PC-9 (cell line): ENCODE measurements around the gene IFIT5. TPM values are rescaled to one million over a fixed set of nuclear protein-coding genes. Genes with fewer than 3 reads are reported as not detected.
A peak's percentile ranks its signal among the peaks of the same experiment; 100 is the strongest.
"Not testable (repeated sequence)": the region's sequence is repeated elsewhere in the genome, so short reads cannot be mapped to it uniquely, and the experiment has no call there.

Source experiments
- BruUV-seq: library from RNA; stranded (reverse); fragments of 400-500 nt; replicated peaks from 2 replicates; lab custom pipeline; 2021; lab: Mats Ljungman, UMichigan
- CTCF ChIA-PET: fragments of 300-600 bp; sonication (Branson Sonifier 250); formaldehyde crosslinking; loops from one replicate; lab custom pipeline; 2022; ENCODE audit warnings: antibody characterized with exemption; lab: Charles Lee
- POLR2A ChIA-PET: fragments of 300-600 bp; sonication (Branson Sonifier 250); formaldehyde crosslinking; loops from one replicate; lab custom pipeline; 2022; ENCODE audit warnings: antibody characterized with exemption; ENCODE audit not compliant: unreplicated experiment; lab: Charles Lee
- DNase-seq, 2 experiments: peaks; one replicate each; pipeline versions ENCODE4 v3.0.0 to v3.0.0-alpha.2; 2015 to 2022; ENCODE audit warnings: mixed read lengths in 1 of 2
- H2AFZ ChIP-seq: fragments of 200-600 bp; sonication (generic); 2 replicates; pipeline ENCODE4 v1.8.1; 2017; ENCODE audit warnings: antibody characterized with exemption
- H3F3A ChIP-seq: fragments of 200-600 bp; sonication (generic); 2 replicates; pipeline ENCODE4 v1.8.1; 2017; ENCODE audit warnings: antibody characterized with exemption, mild to moderate bottlenecking, low read depth; ENCODE audit not compliant: insufficient read depth
- H3K27ac ChIP-seq: fragments of 200-600 bp; sonication (generic); 2 replicates; pipeline ENCODE4 v1.6.1; 2016; ENCODE audit warnings: mixed run types
- H3K27me3 ChIP-seq: fragments of 200-600 bp; sonication (generic); 2 replicates; pipeline ENCODE4 v1.6.1; 2016; ENCODE audit warnings: low read depth, mixed run types; ENCODE audit not compliant: insufficient read depth
- H3K36me3 ChIP-seq: fragments of 200-600 bp; sonication (generic); 2 replicates; pipeline ENCODE4 v1.6.1; 2016; ENCODE audit warnings: low read depth, mixed run types
- H3K4me1 ChIP-seq: fragments of 200-600 bp; sonication (generic); replicated peaks from 2 replicates; pipeline ENCODE4 v1.6.1; 2016; ENCODE audit warnings: mixed run types; ENCODE audit not compliant: insufficient read depth
- H3K4me2 ChIP-seq: fragments of 200-600 bp; sonication (generic); 2 replicates; pipeline ENCODE4 v1.6.1; 2017; ENCODE audit warnings: mixed run types
- H3K4me3 ChIP-seq: fragments of 200-600 bp; sonication (generic); 2 replicates; pipeline ENCODE4 v1.6.1; 2016; ENCODE audit warnings: mixed run types
- H3K79me2 ChIP-seq: fragments of 200-600 bp; sonication (generic); 2 replicates; pipeline ENCODE4 v1.6.1; 2017; ENCODE audit warnings: low read depth, mixed run types
- H3K9me2 ChIP-seq: fragments of 200-600 bp; sonication (generic); 2 replicates; pipeline ENCODE4 v1.8.1; 2017; ENCODE audit warnings: mild to moderate bottlenecking; ENCODE audit not compliant: insufficient read depth
- H3K9me3 ChIP-seq: fragments of 200-600 bp; sonication (generic); 2 replicates; pipeline ENCODE4 v1.8.1; 2016; ENCODE audit warnings: low read depth; ENCODE audit not compliant: insufficient read depth
- H4K20me1 ChIP-seq: fragments of 200-600 bp; sonication (generic); 2 replicates; pipeline ENCODE4 v1.8.1; 2017; ENCODE audit not compliant: insufficient read depth
- EZH2 ChIP-seq: fragments of 200-600 bp; sonication (generic); IDR thresholded peaks from 2 replicates; pipeline ENCODE4 v1.8.0; 2017; ENCODE audit warnings: antibody characterized with exemption, low read depth
- intact Hi-C: fragments of 100-400 bp; cut with micrococcal nuclease; formaldehyde crosslinking; loops from one replicate; pipeline ENCODE4 v1.10.0; 2022; ENCODE audit not compliant: unreplicated experiment
- total RNA-seq: library from RNA; stranded (reverse); gene quantifications from 2 replicates; pipeline ENCODE4 v1.2.3, GENCODE V29; 2021
- TF ChIP-seq, protein P1 (sequence below): fragments of 200-600 bp; sonication (generic); conservative IDR thresholded peaks from 2 replicates; pipeline ENCODE4 v1.6.1; 2017; ENCODE audit warnings: mixed run types, antibody characterized with exemption, mild to moderate bottlenecking, moderate library complexity

Gene IFIT5
- total RNA-seq, 1 experiment from 2014 or later = 1.9 TPM

DNA sequence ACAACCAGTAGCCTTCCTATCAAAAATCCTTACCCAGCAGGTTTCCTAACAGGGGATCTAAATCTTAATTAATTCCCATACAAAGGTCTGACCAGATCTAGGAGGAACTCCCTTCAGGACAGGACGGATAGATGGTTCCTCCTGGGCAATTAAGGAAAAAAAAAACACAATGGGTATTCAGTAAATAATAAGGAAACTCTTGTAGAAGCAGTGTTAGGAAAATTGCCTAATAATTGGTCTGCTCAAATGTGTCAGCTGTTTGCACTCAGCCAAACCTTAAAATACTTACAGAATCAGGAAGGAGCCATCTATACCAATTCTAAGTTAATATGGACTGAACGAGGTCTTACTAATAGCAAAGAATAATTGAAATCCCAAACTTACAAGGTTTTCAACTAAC lies 3.2 kb upstream of the IFIT5 start:
- H3F3A ChIP-seq, BruUV-seq, H3K9me3 ChIP-seq, CTCF ChIA-PET, H2AFZ ChIP-seq, POLR2A ChIA-PET, H3K79me2 ChIP-seq, H3K4me3 ChIP-seq, DNase-seq, H3K27ac ChIP-seq, H3K36me3 ChIP-seq, H3K9me2 ChIP-seq, H3K4me1 ChIP-seq, H3K27me3 ChIP-seq, H3K4me2 ChIP-seq, H4K20me1 ChIP-seq: not testable (repeated sequence)
- intact Hi-C loops = loop anchor here (5.0 to 10.0 kb wide), 2 partner anchors 291 to 376 kb away; partner anchors contain the start of gene KIF20B

DNA sequence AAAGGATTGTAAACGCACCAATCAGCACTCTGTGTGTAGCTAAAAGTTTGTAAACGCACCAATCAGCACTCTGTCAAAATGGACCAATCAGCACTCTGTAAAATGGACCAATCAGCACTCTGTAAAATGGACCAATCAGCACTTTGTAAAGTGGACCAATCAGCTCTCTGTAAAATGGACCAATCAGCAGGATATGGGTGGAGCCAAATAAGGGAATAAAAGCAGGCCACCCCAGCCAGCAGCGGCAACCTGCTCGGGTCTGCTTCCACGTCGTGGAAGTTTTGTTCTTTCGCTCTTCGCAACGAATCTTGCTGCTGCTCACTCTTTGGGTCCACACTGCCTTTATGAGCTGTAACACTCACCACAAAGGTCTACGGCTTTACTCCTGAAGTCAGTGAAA lies 2.1 kb upstream of the IFIT5 start:
- H3K9me3 ChIP-seq, H3K36me3 ChIP-seq, CTCF ChIA-PET, H3K4me2 ChIP-seq, H3K27me3 ChIP-seq, H4K20me1 ChIP-seq, H3F3A ChIP-seq, H2AFZ ChIP-seq, H3K79me2 ChIP-seq, DNase-seq, H3K4me3 ChIP-seq, BruUV-seq, H3K4me1 ChIP-seq, H3K27ac ChIP-seq, H3K9me2 ChIP-seq: not testable (repeated sequence)
- intact Hi-C loops = loop anchor here (5.0 to 10.0 kb wide), 2 partner anchors 290 to 377 kb away; partner anchors contain the start of gene KIF20B
- POLR2A ChIA-PET = interaction anchor here (0.7 kb wide), 1 partner anchor 762 kb away, joined by 5 read pairs; no protein-coding TSS in a partner anchor

DNA sequence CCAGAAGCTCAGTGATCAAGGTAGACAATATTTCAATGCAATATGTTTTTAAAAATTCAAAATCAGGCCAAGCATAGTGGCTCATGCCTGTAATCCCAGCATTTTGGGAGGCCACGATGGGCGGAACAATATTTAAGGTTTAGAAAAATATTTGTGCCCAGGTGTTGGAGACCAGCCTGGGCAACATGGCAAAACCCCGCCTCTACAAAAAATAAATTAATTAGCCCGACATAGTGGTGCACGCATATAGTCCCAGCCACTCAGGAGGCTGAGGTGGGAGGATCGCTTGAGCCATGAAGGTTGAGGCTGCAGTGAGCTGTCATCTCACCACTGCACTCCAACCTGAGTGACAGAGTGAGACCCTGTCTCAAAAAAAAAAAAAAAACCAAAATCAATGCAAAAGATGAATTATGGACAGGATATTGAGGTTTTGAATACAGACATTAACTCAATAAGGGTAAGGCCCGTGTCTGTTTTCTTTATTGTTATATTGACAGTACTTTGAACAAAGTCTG lies 913 bp upstream of the IFIT5 start:
- TF ChIP-seq, protein P1, sequence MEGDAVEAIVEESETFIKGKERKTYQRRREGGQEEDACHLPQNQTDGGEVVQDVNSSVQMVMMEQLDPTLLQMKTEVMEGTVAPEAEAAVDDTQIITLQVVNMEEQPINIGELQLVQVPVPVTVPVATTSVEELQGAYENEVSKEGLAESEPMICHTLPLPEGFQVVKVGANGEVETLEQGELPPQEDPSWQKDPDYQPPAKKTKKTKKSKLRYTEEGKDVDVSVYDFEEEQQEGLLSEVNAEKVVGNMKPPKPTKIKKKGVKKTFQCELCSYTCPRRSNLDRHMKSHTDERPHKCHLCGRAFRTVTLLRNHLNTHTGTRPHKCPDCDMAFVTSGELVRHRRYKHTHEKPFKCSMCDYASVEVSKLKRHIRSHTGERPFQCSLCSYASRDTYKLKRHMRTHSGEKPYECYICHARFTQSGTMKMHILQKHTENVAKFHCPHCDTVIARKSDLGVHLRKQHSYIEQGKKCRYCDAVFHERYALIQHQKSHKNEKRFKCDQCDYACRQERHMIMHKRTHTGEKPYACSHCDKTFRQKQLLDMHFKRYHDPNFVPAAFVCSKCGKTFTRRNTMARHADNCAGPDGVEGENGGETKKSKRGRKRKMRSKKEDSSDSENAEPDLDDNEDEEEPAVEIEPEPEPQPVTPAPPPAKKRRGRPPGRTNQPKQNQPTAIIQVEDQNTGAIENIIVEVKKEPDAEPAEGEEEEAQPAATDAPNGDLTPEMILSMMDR = no peak
- Histone ChIP-seq H3F3A (no peaks in the 10 kb centered on the region), H3K36me3 (no peaks in the 10 kb centered on the region), H3K4me2 (peak overlapping the region; percentile 78), H4K20me1 (no peaks in the 10 kb centered on the region), H3K9me3 (no peaks in the 10 kb centered on the region), H2AFZ (peak overlapping the region; percentile 91; the same call in 1 of the 2 replicates), H3K4me3 (peak overlapping the region; percentile 90; the same call in 1 of the 2 replicates), H3K27ac (peak overlapping the region; percentile 83), H3K4me1 (peaks cover 8% of the 10 kb centered on the region; the same call in 1 of the 2 replicates), H3K79me2 (no peaks in the 10 kb centered on the region), H3K9me2 (no peaks in the 10 kb centered on the region), H3K27me3 (no peaks in the 10 kb centered on the region)
- ChIA-PET CTCF (interaction anchor here (0.6 kb wide), 1 partner anchor 44 kb away, joined by 3 read pairs; no protein-coding TSS in a partner anchor), POLR2A (no interaction called here)
- no peak for DNase-seq
- intact Hi-C loops = loop anchor here (5.0 to 10.0 kb wide), 2 partner anchors 289 to 379 kb away; partner anchors contain the start of gene KIF20B
- BruUV-seq = no TSS peak

DNA sequence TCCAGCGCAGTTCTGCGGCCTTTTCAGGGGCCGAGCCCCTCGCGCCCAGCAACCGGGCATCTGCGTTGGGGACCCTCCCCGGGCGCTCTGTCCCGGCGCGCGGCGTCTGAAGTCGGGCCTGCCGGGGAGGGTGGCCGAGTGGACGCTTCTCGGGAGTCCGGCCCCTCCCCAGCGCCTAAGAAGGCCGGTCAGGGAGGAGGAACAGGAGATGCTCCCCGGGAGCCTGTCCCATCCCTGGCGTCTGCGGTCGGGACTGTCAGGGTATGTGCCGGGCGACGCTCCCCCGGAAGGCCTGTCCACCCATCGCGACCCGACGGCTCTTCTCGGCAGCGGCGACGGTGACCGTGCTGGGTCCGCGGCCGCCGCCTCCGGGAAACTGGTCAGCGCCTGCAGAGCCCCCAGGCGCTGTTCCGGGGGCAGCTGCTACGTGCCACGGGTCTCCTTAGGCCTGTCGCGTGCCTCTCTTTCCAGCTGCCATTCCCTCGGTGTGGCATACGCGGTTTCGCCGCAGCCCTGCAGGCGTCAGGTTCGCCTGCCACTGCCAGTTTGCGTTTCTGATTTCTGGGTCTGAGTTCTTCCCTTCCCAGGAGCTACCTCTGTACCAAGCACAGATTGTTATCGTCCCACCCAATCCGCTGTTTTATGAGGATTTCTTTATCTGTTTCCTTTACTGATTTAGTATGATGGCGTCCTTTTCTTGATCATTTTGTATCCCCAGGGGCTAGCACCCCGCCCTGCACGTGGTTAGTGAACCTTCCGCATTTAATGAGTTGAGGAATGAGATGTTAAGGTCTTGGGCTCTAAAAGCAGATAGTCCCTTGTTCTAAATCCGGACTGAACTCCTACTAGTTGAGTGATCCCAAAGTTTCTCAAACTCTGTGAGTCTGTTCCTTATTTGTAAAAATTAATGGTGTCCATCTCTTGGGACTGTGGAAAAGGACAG lies 782 bp downstream of the IFIT5 start:
- H2AFZ ChIP-seq = peak overlapping the region; percentile 91
- no peaks in the 10 kb centered on the region for H3F3A ChIP-seq
- no peaks in the 10 kb centered on the region for H3K27me3 ChIP-seq
- CTCF ChIA-PET = no interaction called here
- H3K79me2 ChIP-seq = no peaks in the 10 kb centered on the region
- no TSS peak for BruUV-seq
- peak overlapping the region; percentile 90 for H3K4me3 ChIP-seq
- H3K36me3 ChIP-seq = no peaks in the 10 kb centered on the region
- no peaks in the 10 kb centered on the region for H3K9me3 ChIP-seq
- no peak for TF ChIP-seq EZH2
- TF ChIP-seq, protein P1 = no peak
- intact Hi-C loops = loop anchor here (5.0 to 10.0 kb wide), 2 partner anchors 287 to 380 kb away; partner anchors contain the start of gene KIF20B
- no peak for DNase-seq
- POLR2A ChIA-PET = no interaction called here
- no peaks in the 10 kb centered on the region for H4K20me1 ChIP-seq
- H3K9me2 ChIP-seq = no peaks in the 10 kb centered on the region
- peaks cover 8% of the 10 kb centered on the region; the same call in 1 of the 2 replicates for H3K4me1 ChIP-seq
- peak overlapping the region; percentile 78 for H3K4me2 ChIP-seq
- H3K27ac ChIP-seq = peak overlapping the region; percentile 83
